Activated T-cell treated with anti-CD3 and anti-CD28 coated beads for 1 hour (primary cell): Measurements from ENCODE around the gene PYHIN1.
"Not testable (repeated sequence)": the region's sequence is repeated elsewhere in the genome, so short reads cannot be mapped to it uniquely, and the experiment has no call there.

Source experiments
- DNase-seq: peaks from one replicate; pipeline ENCODE4 v3.0.0-alpha.2; 2020; ENCODE audit warnings: low read depth

The PYHIN1 gene

DNA sequence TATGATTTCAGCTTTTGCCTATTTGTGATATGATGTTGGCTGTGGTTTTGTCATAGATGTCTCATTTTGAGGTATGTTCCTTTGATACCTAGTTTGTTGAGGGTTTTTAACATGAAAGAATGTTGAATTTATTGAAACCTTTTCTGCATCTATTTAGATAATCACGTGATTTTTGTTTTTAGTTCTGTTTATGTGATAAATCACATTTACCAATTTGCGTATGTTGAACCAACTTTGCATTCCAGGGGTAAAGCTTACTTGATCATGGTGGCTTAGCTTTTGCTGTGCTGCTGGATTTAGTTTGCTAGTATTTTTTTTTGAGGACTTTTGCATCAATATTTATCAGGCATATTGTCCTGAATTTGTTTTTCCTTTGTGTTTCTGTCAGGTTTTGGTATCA lies 51.9 kb downstream of the PYHIN1 start:
- no peak for DNase-seq

DNA sequence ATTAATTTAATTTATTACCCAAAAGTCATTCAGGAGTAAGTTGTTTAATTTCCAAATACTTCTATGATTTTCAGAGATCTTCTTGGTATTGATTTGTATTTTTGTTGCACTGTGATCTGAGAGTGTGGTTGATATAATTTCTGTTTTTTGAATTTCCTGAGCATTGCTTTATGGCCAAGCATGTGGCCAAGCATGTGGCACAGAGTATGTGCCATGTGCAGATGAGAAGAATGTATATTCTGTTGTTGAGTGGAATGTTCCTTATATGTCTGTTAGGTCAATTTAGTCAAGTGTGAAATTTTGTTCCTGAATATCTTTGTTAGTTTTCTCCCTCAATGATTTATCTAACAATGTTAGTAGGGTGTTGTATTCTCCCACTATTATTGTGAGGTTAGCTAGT lies 53.0 kb downstream of the PYHIN1 start:
- no peak for DNase-seq

- no peak for DNase-seq
Measured at GRCh38 chr1:158989424-158989823, 58.1 kb downstream of the PYHIN1 start.

- no peak for DNase-seq
Measured at GRCh38 chr1:158992787-158993312, 61.5 kb downstream of the PYHIN1 start.

DNA sequence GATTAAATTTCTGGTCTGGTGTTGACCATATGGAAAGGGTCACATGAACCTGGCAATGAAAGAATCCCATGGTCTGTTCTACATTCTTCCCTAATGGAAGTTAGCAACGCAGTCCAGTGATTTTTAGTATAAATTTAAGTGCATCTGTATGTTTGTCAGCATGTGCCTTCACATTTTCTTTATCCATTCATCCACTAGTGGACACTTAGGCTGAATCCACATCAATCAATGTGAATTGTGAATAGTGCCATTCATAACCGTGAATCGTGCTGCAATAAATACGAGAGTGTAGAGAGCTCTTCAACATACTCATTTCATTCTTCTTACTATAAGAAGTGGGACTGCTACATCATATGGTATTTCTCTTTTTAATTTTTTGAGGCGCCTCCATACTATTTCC lies 65.6 kb downstream of the PYHIN1 start:
- DNase-seq = no peak

- no peak for DNase-seq
Measured at GRCh38 chr1:158998037-158998780, 66.9 kb downstream of the PYHIN1 start.

GRCh38 chr1:158998781-158999161 lies 67.4 kb downstream of the PYHIN1 start:
- no peak for DNase-seq

DNA sequence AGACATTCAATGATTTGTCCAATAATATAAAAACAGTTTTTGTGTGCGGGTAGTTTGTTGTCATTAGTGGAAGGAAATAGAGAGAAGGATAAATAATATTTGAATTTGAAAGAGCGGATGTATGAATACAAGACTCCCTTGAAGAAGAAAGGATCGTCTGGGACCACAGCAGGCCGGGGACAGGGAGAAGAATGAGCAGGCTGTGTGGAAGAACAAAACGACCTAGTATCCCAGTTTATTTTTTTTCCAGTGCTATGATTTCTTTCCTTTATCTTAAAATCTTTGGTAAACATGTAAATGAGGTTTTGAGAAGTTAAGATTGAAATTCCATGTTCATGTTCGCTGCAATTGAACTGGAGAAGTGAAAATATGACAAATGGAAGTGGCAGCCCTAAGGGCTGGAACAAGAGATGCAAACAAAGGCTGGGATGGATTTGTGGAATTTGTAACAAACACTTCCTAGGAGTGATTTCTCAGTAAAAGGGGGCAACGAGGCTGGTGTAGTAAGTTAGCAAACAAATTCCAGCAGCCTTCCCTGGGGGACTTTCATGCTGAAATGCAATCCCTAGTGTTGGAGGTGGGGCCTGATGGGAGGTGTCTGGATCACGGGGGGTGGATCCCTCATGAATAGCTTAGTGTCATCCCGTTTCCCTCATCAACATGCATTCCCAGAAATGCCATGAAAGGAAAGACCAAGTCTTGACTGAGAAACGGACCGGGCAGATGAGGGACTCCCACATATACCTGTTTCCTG lies 68.1 kb downstream of the PYHIN1 start:
- no peak for DNase-seq

DNA sequence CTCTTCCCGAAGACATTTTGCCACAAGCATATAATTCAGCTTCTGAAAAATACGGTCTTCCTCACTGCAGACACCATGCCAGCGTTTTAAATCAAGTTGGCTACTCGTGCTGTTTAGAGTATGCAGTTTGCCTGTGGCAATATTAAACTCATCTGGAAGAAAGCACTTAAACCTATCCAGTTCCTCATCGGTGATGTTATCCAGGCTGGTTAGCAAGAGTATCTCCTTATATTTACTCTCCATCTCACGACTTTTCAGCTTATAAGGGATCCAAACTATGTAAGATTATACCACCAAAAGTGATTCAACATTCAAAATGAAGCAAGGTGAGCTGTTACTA lies 68.7 kb downstream of the PYHIN1 start:
- DNase-seq = no peak

- no peak for DNase-seq
Measured at GRCh38 chr1:159000625-159001024, 69.3 kb downstream of the PYHIN1 start.

DNA sequence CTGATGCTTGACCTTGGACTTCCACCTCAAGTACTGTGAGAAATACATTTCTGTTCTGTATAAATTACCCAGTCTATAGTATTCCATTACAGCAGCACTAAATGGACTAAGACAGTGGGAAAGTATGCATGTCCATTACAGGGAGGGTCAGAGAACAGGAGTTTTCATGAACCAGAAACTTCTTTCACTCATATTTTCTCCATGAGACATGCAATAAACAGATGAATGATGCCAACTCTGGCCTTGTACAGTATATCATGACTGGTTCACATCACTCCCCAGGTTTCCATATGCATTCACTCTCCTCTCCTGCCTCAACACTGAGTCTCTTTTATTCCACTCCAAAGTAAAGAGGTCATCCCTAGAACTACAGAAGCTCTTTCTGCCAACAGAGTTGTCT lies 73.8 kb downstream of the PYHIN1 start:
- DNase-seq = no peak

DNA sequence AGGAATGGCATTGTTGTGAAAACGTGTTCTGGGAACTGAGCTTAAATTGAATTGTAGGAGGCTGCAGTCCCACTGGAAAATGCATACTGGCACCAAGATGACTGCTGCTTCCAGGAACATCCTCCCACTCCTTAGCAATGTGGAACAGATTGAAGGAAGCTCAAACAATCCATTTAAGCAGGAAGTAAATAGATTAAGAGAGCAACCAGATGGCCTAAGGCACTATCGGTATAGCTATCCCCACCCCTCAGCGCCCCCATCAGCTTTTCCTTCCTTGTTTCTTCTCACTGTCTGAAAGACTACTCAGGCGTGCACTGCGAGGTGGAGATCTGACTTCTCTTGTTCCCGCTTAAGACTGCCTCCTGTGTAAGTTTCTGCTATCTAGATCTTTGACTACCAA lies 74.3 kb downstream of the PYHIN1 start:
- no peak for DNase-seq

GRCh38 chr1:159006210-159006807 lies 75.0 kb downstream of the PYHIN1 start:
- not testable (repeated sequence) for DNase-seq

- DNase-seq = no peak
Measured at GRCh38 chr1:159007726-159008125, 76.4 kb downstream of the PYHIN1 start.

- DNase-seq = peak; percentile 30
Measured at GRCh38 chr1:159008744-159009188, 77.4 kb downstream of the PYHIN1 start.

DNA sequence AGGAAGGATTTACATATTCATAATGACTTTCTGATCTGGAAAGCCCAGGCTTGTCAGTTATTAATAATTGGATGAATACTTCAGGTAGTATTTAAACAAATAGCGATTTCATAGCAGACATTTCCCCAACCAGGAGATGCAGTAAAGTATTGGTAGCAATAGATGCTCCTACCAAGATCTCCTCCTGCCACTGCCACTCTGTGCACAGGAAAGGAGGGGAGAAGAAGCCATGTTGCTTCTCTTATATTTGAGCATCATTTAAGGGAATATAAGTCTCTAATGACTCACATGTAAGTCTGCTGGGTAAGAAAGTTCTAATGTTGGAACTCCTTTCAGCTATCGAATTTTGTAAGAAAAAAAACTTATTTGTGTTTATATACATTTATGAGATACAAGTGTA lies 77.9 kb downstream of the PYHIN1 start:
- DNase-seq = no peak

GRCh38 chr1:159009704-159010361 lies 78.5 kb downstream of the PYHIN1 start, which contains the start of gene IFI16:
Gene IFI16 (plus strand): TSS chr1:159009907. CDS start chr1:159014681, 4,774 bp downstream.
- DNase-seq = peak; percentile 30

DNA sequence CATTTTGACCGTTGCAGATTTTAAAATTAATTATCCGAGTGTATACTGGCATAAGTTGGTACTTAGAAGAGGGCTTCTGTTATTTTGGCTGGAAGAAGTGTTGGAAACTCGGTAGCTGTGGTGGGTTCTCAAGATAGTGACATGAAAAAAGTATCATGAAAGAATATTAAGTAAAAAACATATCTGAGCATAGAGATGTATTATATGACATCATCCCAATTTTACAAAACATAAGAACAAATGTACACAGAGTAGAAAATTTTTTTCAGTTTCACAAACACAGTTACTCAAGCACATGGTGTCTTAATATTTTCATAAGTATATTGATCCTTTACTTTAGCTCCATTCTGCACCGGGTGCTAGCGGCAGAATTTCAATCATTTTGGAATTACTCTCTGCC lies 79.0 kb downstream of the PYHIN1 start:
- DNase-seq = no peak

GRCh38 chr1:159011001-159011400 lies 79.6 kb downstream of the PYHIN1 start:
- not testable (repeated sequence) for DNase-seq

GRCh38 chr1:159011751-159012150 lies 80.4 kb downstream of the PYHIN1 start:
- DNase-seq = no peak

DNA sequence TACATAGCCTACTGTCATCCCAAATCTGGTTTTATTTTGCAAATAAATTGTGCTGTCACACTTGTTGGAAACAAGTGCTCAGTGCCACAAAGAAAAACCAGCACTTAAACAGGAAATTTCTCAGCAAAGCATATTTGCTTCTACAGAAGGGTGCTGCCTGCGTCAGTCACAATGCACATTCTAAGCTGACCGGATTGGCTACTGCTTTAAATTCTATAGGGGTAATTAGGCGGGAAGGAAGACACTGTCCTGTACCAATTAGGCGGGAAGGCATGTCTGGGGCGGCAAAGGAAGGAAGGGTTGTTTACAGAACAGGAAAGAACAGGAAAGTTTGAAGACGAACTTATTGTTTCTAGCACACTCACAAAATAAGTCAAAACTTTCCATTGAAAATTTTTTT lies 81.1 kb downstream of the PYHIN1 start:
- DNase-seq = peak; percentile 12

DNA sequence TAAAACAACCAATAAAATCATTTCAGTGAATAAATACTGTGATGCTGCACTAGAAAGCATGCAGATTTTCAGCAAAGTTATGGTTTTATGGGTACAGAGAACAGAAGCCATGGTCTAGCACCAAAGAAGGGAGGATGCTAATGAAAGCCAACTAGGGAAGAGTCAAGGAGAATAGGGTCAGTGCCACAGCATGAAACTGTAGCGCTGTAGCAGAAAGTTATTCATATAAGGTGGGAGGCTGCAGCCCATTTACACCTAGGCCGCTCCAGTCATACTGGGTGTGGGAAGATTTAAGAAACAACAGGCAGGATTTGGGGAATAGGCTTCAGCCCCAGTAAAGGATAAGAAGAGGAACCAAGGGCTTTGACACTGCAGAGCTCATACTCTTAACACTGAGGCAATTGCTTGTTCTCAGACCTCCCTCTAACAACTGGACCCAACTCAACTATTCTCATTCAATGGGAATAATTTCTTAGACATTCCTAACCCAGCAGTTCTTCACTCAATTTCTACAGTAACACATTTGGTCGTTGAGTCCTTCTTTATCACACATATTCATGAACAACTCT lies 82.7 kb downstream of the PYHIN1 start:
- no peak for DNase-seq
